Upper lobe of left lung (tissue), 4 donors: ENCODE measurements around the gene MN1.

ENCODE experiments used
- CTCF ChIP-seq, 6 experiments: fragments of 450-650 bp in 4 of 6; fragments of 200-600 bp in 2 of 6; sonication (generic) in 2 of 6; IDR thresholded peaks; one replicate each; pipeline ENCODE4 v1.5.1; 2016 to 2019; ENCODE audit warnings: antibody characterized with exemption in 6 of 6
- EP300 ChIP-seq, 4 donors: sonication (generic); formaldehyde crosslinking; IDR thresholded peaks; one replicate each; pipeline ENCODE4 v1.5.1; 2017; ENCODE audit warnings: antibody characterized with exemption in 4 of 4, control low read depth in 2 of 4
- POLR2A ChIP-seq, 4 donors: fragments of 450-650 bp; IDR thresholded peaks; one replicate each; pipeline ENCODE4 v1.5.1; 2016 to 2017; ENCODE audit warnings: antibody characterized with exemption in 4 of 4, mild to moderate bottlenecking in 2 of 4
- POLR2AphosphoS5 ChIP-seq, 2 donors: sonication (generic); formaldehyde crosslinking; IDR thresholded peaks; one replicate each; pipeline ENCODE4 v1.5.1; 2017; ENCODE audit warnings: antibody characterized with exemption in 2 of 2

- TF ChIP-seq CTCF (IDR thresholded peaks at IDR 0.05) (peak in 2 of 6 experiments; percentile 16 to 19), POLR2AphosphoS5 (IDR thresholded peaks at IDR 0.05) (no peak), EP300 (IDR thresholded peaks at IDR 0.05) (no peak), POLR2A (IDR thresholded peaks at IDR 0.05) (no peak)
These were observed 23.6 kb upstream of the MN1 start for GRCh38 chr22:27825174-27825573.
